ENCODE results near the gene TUBG2.

The TUBG2 gene

GRCh38 chr17:42677921-42678781, 19.1 kb downstream of the TUBG2 start:
- peak; percentile 81 for DNase-seq

- peak; percentile 63 for DNase-seq
Measured at GRCh38 chr17:42678951-42679491, 19.9 kb downstream of the TUBG2 start.

- peak; percentile 84 for DNase-seq
Measured at GRCh38 chr17:42679492-42680330, 20.6 kb downstream of the TUBG2 start.

- DNase-seq, result no peak
Measured at GRCh38 chr17:42680331-42680808, 21.3 kb downstream of the TUBG2 start.

- DNase-seq, result no peak
Measured at GRCh38 chr17:42681976-42682721, 23.1 kb downstream of the TUBG2 start, which contains the start of gene CNTNAP1. Gene CNTNAP1 (plus strand): TSS chr17:42682531. CDS start chr17:42682830, 299 bp downstream.

GRCh38 chr17:42682722-42683403, 23.8 kb downstream of the TUBG2 start:
- DNase-seq, result no peak

GRCh38 chr17:42683407-42684034, 24.4 kb downstream of the TUBG2 start:
- no peak for DNase-seq

GRCh38 chr17:42684929-42685556, 26.0 kb downstream of the TUBG2 start:
- DNase-seq, result no peak

GRCh38 chr17:42685831-42686230, 26.7 kb downstream of the TUBG2 start:
- no peak for DNase-seq

- no peak for DNase-seq
Measured at GRCh38 chr17:42686520-42687128, 27.5 kb downstream of the TUBG2 start.

- DNase-seq, result no peak
Measured at GRCh38 chr17:42687707-42688320, 28.7 kb downstream of the TUBG2 start.

- no peak for DNase-seq
Measured at GRCh38 chr17:42690596-42690995, 31.5 kb downstream of the TUBG2 start.

- DNase-seq, result no peak
Measured at GRCh38 chr17:42691021-42691545, 32.0 kb downstream of the TUBG2 start.

GRCh38 chr17:42692489-42692888, 33.4 kb downstream of the TUBG2 start:
- DNase-seq, result no peak

GRCh38 chr17:42694524-42694923, 35.4 kb downstream of the TUBG2 start:
- DNase-seq, result no peak

- DNase-seq, result no peak
Measured at GRCh38 chr17:42695500-42695899, 36.4 kb downstream of the TUBG2 start.

- no peak for DNase-seq
Measured at GRCh38 chr17:42697108-42697811, 38.2 kb downstream of the TUBG2 start.

- DNase-seq, result no peak
Measured at GRCh38 chr17:42698736-42699414, 39.8 kb downstream of the TUBG2 start.

- DNase-seq, result no peak
Measured at GRCh38 chr17:42699415-42699740, 40.3 kb downstream of the TUBG2 start.
